NCI-H510A (cell line): Measurements from ENCODE around the gene KAT5.
A peak's percentile ranks its signal among the peaks of the same experiment; 100 is the strongest.
"Not testable (repeated sequence)": the region's sequence is repeated elsewhere in the genome, so short reads cannot be mapped to it uniquely, and the experiment has no call there.

Source experiments
- DNase-seq: peaks from one replicate; lab custom pipeline; 2025; lab: John Stamatoyannopoulos, UW

Gene KAT5

DNA sequence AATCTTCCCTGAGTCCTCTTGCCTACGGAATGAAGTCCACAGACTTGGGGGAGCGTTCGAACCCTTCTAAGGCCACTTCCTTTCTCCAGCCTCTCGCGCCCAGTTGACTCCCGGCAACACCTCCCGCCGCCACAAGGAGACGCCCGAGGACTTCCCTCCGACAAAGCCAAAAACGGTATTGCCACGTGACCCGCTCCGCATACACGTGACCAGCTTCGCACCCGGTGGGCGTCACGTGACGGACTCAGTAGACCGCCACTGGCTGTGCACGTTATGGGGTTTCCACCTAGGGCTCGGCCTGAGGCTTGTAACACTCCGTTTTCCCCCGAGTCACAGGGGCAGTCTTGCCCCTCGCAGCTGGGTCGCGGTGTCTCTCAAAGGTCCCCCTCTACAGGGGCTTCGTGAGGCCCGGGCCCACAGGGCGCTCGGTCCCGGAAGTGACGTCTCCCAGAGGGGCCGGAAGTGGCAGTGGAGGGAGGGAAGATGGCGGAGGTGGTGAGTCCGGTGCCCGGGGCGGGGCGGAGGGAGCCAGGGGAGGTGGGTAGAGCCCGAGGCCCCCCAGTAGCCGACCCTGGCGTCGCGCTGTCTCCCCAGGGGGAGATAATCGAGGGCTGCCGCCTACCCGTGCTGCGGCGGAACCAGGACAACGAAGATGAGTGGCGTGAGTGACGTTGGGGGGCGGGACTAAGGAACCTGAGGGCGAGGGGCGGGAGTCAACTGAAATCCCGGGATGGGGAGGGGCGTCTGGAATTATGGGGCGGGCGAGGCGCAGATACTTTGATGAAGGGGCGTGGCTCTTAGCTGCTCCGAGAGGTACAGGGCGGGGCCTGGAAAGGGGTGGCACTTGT lies at the start of gene KAT5:
KAT5 (plus strand) TSS at position 468 of the 848 bp plus-strand sequence; CDS start at position 484, 16 bp downstream.
- peak; percentile 97 for DNase-seq

GRCh38 chr11:65662799-65663638 lies 49.0 kb upstream of the KAT5 start, which contains the start of gene RELA:
Gene RELA (minus strand): TSS chr11:65662916. CDS start chr11:65662832, 84 bp downstream.
- peak; percentile 89 for DNase-seq

- no peak for DNase-seq
Observed at GRCh38 chr11:65663639-65664200, 48.3 kb upstream of the KAT5 start.

- DNase-seq, result no peak
Observed at GRCh38 chr11:65672180-65672860, 39.7 kb upstream of the KAT5 start.

DNA sequence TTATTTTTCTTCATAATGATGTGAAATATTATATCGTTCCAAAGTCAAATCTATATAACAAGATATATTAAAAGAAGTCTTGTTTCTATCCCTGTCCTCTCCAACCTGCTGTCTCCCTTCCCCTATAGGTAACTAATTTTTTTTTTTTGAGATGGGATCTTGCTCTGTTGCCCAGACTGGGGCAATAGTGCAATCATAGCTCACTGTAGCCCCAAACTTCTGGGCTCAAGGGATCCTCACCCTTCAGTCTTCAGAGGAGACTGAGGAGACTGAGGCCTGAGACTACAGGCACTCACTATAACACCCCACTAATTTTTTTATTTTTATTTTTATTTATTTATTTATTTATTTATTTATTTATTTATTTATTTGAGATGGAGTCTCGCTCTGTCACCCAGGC lies 39.1 kb upstream of the KAT5 start:
- DNase-seq, result no peak

DNA sequence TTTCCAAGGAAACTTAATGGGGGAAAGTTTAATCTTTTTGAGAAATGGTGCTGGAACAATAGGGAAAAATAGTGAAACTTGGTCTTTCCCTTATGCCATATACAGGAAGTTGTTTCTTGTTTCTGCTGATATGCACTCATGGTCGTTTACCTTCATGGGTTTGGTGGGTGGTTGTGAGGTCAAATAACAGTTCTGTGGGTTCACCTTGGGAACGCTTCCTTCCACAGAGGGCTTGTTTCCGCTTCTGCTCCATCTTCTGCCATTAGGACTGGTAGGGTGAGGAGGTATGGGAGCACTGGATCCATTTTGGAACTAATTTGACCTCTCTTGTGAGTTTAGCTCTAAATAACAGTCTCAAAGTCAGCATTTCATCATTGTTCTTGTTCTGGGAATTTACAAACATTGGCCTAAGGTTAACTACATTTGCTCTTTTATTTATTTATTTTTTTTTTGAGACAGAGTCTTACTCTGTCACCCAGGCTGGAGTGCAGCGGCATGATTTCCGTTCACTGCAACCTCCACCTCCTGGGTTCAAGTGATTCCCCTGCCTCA lies 31.8 kb upstream of the KAT5 start:
- DNase-seq, result no peak

GRCh38 chr11:65683480-65683879 lies 28.6 kb upstream of the KAT5 start:
- DNase-seq, result not testable (repeated sequence)

DNA sequence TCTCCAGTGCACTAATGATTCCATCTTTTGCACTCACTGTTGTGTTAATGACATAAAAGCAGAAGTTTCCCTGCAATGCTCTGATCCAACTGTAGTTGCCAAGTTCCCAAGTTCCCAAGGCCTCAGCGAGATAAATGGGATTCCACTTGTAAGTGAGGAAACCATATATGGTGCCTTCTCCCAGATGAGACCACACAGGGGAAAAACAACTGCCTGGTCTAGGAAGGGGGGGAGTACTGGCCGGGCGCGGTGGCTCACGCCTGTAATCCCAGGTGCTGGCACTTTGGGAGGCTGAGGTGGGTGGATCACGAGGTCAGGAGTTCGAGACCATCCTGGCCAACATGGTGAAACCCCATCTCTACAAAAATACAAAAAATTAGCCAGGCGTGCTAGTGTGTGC lies 26.1 kb upstream of the KAT5 start:
- DNase-seq, result no peak

- not testable (repeated sequence) for DNase-seq
Observed at GRCh38 chr11:65691847-65692246, 20.2 kb upstream of the KAT5 start.

DNA sequence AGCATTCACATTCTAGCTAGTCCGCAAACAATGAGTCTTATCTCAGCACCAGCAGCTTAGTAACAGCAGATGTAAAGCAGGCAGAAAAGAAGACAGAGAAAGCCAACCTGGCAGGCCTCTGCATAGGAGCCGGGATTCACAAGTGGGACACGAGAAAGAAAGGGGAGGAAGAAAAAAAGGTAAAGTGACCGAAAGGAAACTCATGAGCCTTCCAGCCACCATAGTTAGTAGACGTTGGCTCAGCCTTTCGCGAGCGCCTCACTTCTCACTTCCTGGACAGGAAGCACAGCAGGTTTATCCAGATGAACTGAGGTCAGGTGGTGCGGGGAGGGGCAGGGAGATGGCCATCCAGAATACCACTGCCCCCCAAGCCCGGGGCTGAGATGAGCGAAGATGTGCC lies 19.7 kb upstream of the KAT5 start:
- no peak for DNase-seq

- DNase-seq, result peak; percentile 66
Observed at GRCh38 chr11:65695459-65696241, 16.4 kb upstream of the KAT5 start.

GRCh38 chr11:65696802-65697552 lies 15.1 kb upstream of the KAT5 start:
- DNase-seq, result no peak

- no peak for DNase-seq
Observed at GRCh38 chr11:65698205-65698604, 13.8 kb upstream of the KAT5 start.

GRCh38 chr11:65699306-65699705 lies 12.7 kb upstream of the KAT5 start:
- DNase-seq, result no peak

- DNase-seq, result no peak
Observed at GRCh38 chr11:65700399-65700798, 11.7 kb upstream of the KAT5 start.

DNA sequence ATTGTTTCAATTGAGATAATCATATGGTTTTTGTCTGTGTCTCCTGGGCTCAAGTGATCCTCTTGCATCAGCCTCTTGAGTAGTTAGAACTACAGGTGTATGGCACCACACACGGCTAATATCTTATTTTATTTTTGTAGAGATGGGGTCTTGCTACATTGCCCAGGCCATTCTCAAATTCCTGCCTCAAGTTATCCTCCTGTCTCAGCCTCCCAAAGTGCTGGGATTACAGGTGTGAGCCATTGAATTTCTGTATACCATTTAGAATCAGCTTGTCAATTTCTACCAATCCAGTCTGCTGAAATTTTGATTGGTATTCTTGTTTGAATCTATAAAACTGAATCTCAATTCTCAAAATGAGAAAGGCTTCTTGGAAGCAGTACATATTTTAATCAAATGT lies 10.4 kb upstream of the KAT5 start:
- DNase-seq, result no peak

GRCh38 chr11:65703846-65704245 lies 8.2 kb upstream of the KAT5 start:
- DNase-seq, result no peak

DNA sequence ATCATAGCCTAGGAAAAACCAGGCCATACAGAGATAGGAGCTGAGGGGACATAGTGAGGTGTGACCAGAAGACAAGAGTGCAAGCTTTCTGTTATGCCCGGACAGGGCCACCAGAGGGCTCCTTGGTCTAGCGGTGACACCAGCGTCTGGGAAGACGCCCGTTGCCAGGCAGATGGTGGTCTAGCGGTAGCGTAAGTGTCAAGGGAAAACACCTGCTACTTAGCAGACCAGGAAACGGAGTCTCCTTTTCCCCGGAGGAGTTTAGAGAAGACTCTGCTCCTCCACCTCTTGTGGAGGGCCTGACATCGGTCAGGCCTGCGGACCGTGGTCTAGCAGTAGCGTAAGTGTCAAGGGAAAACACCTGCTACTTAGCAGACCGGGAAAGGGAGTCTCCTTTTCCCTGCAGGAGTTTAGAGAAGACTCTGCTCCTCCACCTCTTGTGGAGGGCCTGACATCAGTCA lies 5.7 kb upstream of the KAT5 start:
- not testable (repeated sequence) for DNase-seq

DNA sequence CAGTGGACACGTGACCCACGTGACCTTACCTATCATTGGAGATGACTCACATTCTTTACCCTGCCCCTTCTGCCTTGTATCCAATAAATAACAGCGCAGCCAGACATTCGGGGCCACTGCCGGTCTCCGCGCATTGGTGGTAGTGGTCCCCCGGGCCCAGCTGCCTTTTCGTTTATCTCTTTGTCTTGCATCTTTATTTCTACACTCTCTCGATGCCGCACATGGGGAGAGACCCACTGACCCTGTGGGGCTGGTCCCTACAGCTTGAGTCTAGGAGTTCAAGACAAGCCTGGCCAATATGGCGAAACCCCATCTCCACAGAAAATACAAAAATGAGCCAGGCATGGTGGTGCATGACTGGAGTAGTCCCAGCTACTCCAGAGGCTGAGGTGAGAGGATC lies 5.0 kb upstream of the KAT5 start:
- not testable (repeated sequence) for DNase-seq

DNA sequence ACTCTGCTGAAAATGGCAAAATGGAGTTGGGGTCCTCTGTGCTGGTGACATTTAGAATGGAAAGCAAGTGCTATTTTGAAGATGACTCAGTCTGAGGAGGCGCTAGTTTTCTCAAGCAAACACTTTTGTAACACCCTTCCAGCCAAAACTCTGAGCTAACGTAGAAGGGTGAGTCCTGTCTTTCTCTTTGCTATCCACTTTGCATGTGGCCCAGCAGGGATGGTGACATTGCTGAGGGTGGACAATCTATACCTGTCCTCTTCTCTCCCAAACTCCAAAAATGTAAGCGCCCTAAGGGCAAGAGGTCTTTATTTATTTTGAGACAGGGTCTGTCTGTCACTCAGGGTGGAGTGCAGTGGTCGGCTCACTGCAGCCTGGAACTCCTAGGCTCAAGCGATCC lies 3.6 kb upstream of the KAT5 start:
- no peak for DNase-seq
